Muscle layer of colon (tissue), 2 donors: ENCODE results near the gene ATOSA.
A peak's percentile ranks its signal among the peaks of the same experiment; 100 is the strongest.

Experiments used
- H3K27ac ChIP-seq: one replicate; pipeline ENCODE4 v1.7.0; 2013; ENCODE audit warnings: low read depth, mild to moderate bottlenecking, low read length, moderate library complexity
- H3K27me3 ChIP-seq, 2 donors: one replicate each; pipeline ENCODE4 v1.7.0; 2013; ENCODE audit warnings: low read length in 2 of 2, mild to moderate bottlenecking in 2 of 2; ENCODE audit not compliant: insufficient read depth in 2 of 2, control insufficient read depth in 1 of 2
- H3K36me3 ChIP-seq: one replicate; pipeline ENCODE4 v1.7.0; 2013; ENCODE audit warnings: mild to moderate bottlenecking, low read length; ENCODE audit not compliant: insufficient read depth
- H3K4me1 ChIP-seq: one replicate; pipeline ENCODE4 v1.7.0; 2013; ENCODE audit warnings: mild to moderate bottlenecking, low read length; ENCODE audit not compliant: insufficient read depth
- H3K4me3 ChIP-seq, 2 donors: one replicate each; pipeline ENCODE4 v1.7.0; 2013; ENCODE audit warnings: low read length in 2 of 2, low read depth in 1 of 2, mild to moderate bottlenecking in 1 of 2, moderate library complexity in 1 of 2
- H3K9ac ChIP-seq: one replicate; pipeline ENCODE4 v1.7.0; 2013; ENCODE audit warnings: low read length
- H3K9me3 ChIP-seq: one replicate; pipeline ENCODE4 v1.7.0; 2013; ENCODE audit warnings: mild to moderate bottlenecking, low read length
- donor health status: abdominal sarcoma.
- donor health status: Adenocarcinoma of cecum.

The ATOSA gene, protein sequence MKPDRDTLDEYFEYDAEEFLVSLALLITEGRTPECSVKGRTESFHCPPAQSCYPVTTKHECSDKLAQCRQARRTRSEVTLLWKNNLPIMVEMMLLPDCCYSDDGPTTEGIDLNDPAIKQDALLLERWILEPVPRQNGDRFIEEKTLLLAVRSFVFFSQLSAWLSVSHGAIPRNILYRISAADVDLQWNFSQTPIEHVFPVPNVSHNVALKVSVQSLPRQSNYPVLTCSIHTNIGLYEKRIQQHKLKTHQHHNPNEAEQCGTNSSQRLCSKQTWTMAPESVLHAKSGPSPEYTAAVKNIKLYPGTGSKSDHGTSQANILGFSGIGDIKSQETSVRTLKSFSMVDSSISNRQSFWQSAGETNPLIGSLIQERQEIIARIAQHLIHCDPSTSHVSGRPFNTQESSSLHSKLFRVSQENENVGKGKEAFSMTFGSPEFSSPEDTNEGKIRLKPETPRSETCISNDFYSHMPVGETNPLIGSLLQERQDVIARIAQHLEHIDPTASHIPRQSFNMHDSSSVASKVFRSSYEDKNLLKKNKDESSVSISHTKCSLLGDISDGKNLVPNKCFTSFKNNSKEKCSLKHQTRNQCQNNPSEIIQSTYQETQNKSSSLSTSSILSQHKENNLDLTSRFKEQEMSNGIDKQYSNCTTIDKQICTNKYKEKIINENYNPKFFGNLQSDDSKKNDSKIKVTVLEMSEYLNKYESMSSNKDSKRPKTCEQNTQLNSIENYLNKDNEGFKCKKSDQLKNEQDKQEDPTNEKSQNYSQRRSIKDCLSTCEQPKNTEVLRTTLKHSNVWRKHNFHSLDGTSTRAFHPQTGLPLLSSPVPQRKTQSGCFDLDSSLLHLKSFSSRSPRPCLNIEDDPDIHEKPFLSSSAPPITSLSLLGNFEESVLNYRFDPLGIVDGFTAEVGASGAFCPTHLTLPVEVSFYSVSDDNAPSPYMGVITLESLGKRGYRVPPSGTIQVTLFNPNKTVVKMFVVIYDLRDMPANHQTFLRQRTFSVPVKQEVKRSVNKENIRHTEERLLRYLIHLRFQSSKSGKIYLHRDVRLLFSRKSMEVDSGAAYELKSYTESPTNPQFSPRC

DNA sequence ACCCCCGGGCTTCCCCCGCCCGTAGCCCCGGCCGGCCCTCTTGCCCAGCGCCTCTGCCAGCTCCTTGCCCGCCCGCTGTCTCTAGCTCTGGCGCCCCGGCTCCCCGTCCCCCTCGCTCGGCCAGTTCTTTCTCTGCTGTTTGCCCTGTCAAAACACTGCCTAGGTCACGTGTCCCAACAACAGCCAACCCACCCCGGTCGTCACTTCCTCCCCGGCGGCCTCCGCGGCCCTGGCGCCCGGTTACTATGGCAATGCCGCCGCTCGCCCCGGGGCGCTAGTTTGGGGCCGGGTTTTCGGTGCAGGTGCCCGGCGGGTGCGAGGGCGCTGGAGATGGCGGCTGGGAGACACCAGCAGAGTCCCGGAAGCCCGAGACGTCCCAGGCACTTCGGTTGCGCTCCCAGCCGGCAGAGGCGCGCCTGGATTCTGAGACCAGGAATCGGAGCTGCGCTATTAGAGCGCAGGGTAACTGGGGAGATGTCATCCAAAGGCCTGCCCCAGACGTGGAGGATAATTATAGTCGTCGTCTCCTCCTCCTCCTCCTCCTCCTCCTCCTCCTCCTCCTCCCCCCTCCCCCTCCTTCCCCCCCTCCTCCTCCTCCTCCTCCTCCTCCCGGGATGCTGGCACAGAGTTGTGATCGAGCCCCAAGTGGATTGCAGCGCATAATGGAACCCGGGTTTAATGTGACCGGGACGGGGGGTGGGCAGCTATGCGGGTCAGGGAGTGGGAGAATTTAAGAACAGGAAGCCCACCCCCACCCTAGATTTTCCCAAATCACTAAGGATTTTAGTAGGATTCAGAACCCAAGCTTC lies at the start of gene ATOSA:
ATOSA (minus strand) TSS at position 157 of the 809 bp plus-strand sequence. CDS start 1,367 bp downstream, outside the sequence.
- Histone ChIP-seq H3K4me1 (peaks cover 32% of the 10 kb centered on the region), H3K9me3 (no peaks in the 10 kb centered on the region), H3K27ac (peak within 1 kb of the TSS; percentile 85), H3K27me3 (no peaks in the 10 kb centered on the region), H3K36me3 (peaks cover 3% of the 10 kb centered on the region), H3K9ac (peak within 1 kb of the TSS; percentile 75), H3K4me3 (peak within 1 kb of the TSS; percentile 80 to 83)

GRCh38 chr15:52728899-52729298 lies 49.7 kb upstream of the ATOSA start:
- H3K9me3 ChIP-seq = no peaks in the 10 kb centered on the region
- H3K36me3 ChIP-seq = no peaks in the 10 kb centered on the region
- no peak overlapping the region for H3K9ac ChIP-seq
- no peak overlapping the region for H3K4me3 ChIP-seq
- no peak overlapping the region for H3K27ac ChIP-seq
- no peaks in the 10 kb centered on the region for H3K27me3 ChIP-seq
- H3K4me1 ChIP-seq = no peaks in the 10 kb centered on the region

- no peaks in the 10 kb centered on the region for H3K4me1 ChIP-seq
- no peak overlapping the region for H3K9ac ChIP-seq
- H3K4me3 ChIP-seq = no peak overlapping the region
- no peaks in the 10 kb centered on the region for H3K27me3 ChIP-seq
- H3K27ac ChIP-seq = no peak overlapping the region
- H3K9me3 ChIP-seq = no peaks in the 10 kb centered on the region
- no peaks in the 10 kb centered on the region for H3K36me3 ChIP-seq
Observed at GRCh38 chr15:52727815-52728214, 48.6 kb upstream of the ATOSA start.

DNA sequence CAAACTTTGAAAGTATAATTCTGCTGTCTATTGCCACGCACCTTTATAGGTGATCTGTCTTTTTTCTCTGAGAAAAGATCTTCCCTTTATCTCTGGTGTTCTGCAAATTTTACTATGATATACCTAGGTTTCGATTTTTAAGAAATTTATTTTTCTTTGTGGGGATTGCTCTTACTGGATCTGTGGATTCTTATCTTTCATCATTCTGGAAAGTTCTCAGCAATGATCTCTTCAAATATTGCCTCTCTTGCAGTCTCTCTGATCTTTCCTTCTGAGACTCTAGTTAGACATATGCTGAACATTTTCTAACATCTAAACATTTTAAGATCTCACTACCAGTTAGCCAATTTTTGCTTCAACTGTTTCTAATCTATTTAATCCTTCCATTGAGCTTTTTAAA lies 47.0 kb upstream of the ATOSA start:
- no peak overlapping the region for H3K27ac ChIP-seq
- H3K36me3 ChIP-seq = no peaks in the 10 kb centered on the region
- H3K4me1 ChIP-seq = no peaks in the 10 kb centered on the region
- H3K27me3 ChIP-seq = no peaks in the 10 kb centered on the region
- H3K9ac ChIP-seq = no peak overlapping the region
- H3K4me3 ChIP-seq = no peak overlapping the region
- H3K9me3 ChIP-seq = no peaks in the 10 kb centered on the region

DNA sequence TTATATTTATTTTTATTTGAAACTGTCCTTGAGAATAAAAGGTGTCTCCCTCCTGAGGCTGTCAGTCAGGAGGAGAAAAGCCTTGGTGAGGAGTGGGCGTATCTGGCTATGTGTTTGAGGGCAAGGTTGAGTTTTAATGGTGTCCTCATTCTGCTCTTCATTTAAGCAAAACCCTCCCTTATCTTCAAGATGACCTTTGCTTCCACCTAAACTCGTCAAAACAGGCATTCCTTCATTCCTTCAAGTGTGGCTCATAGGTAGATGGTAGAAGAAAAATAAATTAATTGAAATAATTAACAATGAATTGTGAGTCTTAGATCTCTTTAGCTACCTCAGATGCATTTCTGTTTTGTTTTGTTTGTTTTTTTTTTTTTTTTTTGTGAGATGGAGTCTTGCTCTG lies 39.4 kb upstream of the ATOSA start:
- no peak overlapping the region for H3K27ac ChIP-seq
- no peak overlapping the region for H3K4me3 ChIP-seq
- no peak overlapping the region for H3K9ac ChIP-seq
- no peaks in the 10 kb centered on the region for H3K27me3 ChIP-seq
- H3K4me1 ChIP-seq = no peaks in the 10 kb centered on the region
- no peaks in the 10 kb centered on the region for H3K9me3 ChIP-seq
- H3K36me3 ChIP-seq = no peaks in the 10 kb centered on the region

DNA sequence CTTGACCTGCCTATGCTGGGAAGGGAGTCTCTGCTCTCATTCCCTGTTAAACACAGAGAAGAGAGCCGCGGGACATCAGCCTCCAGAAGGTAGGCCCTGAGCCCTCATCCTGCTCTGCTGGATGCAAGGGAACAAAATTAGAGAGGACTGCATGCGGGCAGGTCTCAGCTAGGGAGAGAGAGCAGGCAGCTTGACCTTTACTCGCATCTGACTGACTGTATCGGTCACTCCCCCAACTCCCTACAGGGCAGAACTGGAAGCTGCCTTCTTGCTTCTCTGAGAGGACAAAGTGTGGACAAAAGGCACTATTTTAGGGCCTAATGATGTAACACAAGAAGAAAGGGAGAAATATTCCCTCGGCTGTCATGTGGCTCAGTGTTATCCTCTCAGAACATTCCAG lies 38.7 kb upstream of the ATOSA start:
- Histone ChIP-seq H3K9ac (no peak overlapping the region), H3K4me1 (no peaks in the 10 kb centered on the region), H3K4me3 (no peak overlapping the region), H3K9me3 (no peaks in the 10 kb centered on the region), H3K36me3 (no peaks in the 10 kb centered on the region), H3K27me3 (no peaks in the 10 kb centered on the region), H3K27ac (no peak overlapping the region)

DNA sequence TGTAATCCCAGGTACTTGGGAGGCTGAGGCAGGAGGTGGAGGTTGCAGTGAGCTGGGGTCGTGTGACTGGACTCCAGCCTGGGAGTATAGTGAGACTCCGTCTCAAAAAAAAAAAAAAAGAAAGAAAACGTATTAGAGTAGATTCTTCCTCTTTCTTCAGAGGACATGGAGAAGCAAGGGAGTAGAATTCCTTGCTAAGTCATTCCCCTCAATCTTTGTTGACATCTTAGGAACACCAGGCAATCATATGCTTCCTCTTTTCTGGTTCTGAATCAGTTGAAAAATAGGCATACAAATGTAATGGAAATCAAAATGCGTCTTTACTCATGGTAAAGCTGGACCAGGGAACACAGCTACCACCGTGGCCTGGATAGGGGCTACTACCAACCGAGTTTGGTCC lies 38.3 kb upstream of the ATOSA start:
- no peak overlapping the region for H3K4me3 ChIP-seq
- no peak overlapping the region for H3K27ac ChIP-seq
- H3K27me3 ChIP-seq = no peaks in the 10 kb centered on the region
- no peaks in the 10 kb centered on the region for H3K36me3 ChIP-seq
- H3K9me3 ChIP-seq = no peaks in the 10 kb centered on the region
- no peak overlapping the region for H3K9ac ChIP-seq
- H3K4me1 ChIP-seq = no peaks in the 10 kb centered on the region

- no peaks in the 10 kb centered on the region for H3K9me3 ChIP-seq
- H3K9ac ChIP-seq = no peak overlapping the region
- H3K4me3 ChIP-seq = no peak overlapping the region
- H3K27me3 ChIP-seq = no peaks in the 10 kb centered on the region
- H3K36me3 ChIP-seq = no peaks in the 10 kb centered on the region
- H3K4me1 ChIP-seq = no peaks in the 10 kb centered on the region
- H3K27ac ChIP-seq = no peak overlapping the region
Observed at GRCh38 chr15:52716536-52716935, 37.3 kb upstream of the ATOSA start.

GRCh38 chr15:52715411-52715810 lies 36.2 kb upstream of the ATOSA start:
- H3K27ac ChIP-seq = no peak overlapping the region
- no peaks in the 10 kb centered on the region for H3K27me3 ChIP-seq
- H3K4me1 ChIP-seq = no peaks in the 10 kb centered on the region
- H3K9ac ChIP-seq = no peak overlapping the region
- no peak overlapping the region for H3K4me3 ChIP-seq
- no peaks in the 10 kb centered on the region for H3K36me3 ChIP-seq
- no peaks in the 10 kb centered on the region for H3K9me3 ChIP-seq

DNA sequence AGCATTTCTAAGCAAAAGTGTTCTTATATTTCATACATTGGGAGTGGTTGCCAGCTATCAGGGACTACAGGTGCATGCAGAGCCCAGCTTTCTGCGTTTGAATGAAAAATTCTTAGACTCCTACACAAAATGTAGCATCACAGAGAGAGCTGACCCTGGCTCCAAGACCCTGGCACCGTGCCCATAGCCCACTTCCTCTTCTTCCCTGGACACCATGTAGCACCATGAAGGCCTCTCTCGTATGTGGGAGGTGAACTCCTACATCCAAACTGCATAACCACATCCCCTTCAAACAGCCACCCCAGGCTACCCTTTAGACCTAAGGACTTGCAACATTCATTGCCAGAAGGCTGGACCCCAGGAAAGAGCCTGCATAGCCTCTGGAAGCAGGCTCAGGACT lies 35.8 kb upstream of the ATOSA start:
- H3K36me3 ChIP-seq = no peaks in the 10 kb centered on the region
- no peaks in the 10 kb centered on the region for H3K4me1 ChIP-seq
- H3K27me3 ChIP-seq = no peaks in the 10 kb centered on the region
- H3K9ac ChIP-seq = no peak overlapping the region
- H3K4me3 ChIP-seq = no peak overlapping the region
- H3K27ac ChIP-seq = no peak overlapping the region
- no peaks in the 10 kb centered on the region for H3K9me3 ChIP-seq
